ENCODE data around the gene MTUS2. TPM values are rescaled to one million over a fixed set of nuclear protein-coding genes. Genes with fewer than 3 reads are reported as not detected.

MTUS2 gene
- total RNA-seq, 1 experiment from 2014 or later: not detected

DNA sequence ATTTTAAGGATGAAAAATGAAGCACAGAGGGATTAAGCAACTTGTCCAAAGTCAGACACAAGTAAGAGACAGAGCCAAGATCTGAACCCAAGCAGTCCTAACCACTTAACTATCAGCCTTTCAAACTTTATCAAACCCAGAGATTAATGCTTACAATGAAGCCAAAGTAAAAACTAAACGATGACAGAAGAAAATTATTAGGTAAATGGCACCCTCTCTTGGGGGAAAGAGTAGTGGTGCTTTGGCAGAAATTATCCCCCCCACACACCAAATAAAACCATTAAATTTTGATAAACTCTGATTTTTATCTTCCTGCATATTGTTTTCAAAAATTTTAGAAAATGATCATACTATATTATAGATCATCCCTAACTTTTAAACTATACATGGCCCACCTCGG, 446.1 kb downstream of the MTUS2 start:
- TF ChIP-seq EZH2 (IDR thresholded peaks at IDR 0.05; ENCODE audit: low read length, unreplicated experiment) (no peak), EZH2phosphoT487 (IDR thresholded peaks at IDR 0.05; ENCODE audit: borderline replicate concordance, low read length) (no peak)
- TF ChIP-seq, protein P1, sequence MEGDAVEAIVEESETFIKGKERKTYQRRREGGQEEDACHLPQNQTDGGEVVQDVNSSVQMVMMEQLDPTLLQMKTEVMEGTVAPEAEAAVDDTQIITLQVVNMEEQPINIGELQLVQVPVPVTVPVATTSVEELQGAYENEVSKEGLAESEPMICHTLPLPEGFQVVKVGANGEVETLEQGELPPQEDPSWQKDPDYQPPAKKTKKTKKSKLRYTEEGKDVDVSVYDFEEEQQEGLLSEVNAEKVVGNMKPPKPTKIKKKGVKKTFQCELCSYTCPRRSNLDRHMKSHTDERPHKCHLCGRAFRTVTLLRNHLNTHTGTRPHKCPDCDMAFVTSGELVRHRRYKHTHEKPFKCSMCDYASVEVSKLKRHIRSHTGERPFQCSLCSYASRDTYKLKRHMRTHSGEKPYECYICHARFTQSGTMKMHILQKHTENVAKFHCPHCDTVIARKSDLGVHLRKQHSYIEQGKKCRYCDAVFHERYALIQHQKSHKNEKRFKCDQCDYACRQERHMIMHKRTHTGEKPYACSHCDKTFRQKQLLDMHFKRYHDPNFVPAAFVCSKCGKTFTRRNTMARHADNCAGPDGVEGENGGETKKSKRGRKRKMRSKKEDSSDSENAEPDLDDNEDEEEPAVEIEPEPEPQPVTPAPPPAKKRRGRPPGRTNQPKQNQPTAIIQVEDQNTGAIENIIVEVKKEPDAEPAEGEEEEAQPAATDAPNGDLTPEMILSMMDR (conservative IDR thresholded peaks at IDR 0.05; ENCODE audit: low read depth, low read length): no peak

DNA sequence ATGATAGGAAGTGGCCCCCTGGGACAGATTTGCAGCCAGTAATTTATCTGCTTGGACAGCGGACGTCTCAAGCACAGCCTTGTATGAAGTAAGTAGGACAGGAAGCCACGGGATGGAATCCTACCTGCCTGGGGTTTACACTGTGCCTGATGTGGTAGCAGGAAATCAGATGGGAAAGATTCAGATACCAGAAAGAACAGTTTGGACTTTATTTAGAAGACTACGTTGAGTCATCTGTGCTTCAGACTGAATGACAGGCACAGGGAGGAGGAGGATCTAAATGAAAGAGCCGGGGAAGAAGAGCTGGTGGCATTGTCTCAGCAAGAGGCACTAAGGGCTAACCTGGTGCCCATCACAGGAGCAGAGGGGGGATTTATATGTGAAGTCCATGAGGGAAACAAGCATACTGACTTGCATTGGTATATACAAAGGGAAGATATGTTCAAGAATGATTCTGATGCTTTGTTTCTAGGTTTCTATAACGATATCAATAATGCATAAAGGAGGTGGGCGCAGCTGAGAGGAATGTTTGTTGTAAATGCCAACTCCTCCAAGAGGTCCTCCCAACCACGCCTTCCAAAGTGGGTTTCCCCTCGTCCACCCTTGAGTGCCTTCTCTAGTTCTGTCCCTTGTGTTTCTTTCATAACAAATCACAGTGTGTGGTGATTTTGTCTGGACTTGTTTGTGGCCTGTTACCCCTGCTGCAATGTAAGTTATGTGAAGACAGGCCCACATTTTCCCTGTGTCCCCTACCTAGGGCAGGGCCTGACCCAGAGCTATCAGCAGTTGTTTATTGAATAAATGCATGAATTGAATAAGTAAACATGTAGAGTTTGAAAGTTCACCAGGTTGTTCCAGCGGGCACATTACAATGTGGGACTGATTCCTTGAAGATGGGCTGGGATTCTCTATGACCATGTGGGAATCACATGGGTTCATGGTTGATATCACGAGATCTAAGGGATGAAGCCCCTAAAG, 446.9 kb downstream of the MTUS2 start:
- no peak overlapping the region for H3K9ac ChIP-seq (ENCODE audit: low read length)
- ChIA-PET CTCF (no interaction called here), POLR2A (ENCODE audit: unreplicated experiment) (no interaction called here)
- no peak overlapping the region for H3K4me3 ChIP-seq (ENCODE audit: low read length)
- H3K36me3 ChIP-seq (ENCODE audit: low read depth, low read length): no peaks in the 10 kb centered on the region
- H3F3A ChIP-seq (ENCODE audit: low read length, unreplicated experiment): no peaks in the 10 kb centered on the region
- H3K4me1 ChIP-seq (ENCODE audit: insufficient read depth, low read length): no peaks in the 10 kb centered on the region
- H3K79me2 ChIP-seq (ENCODE audit: low read length): no peaks in the 10 kb centered on the region
- TF ChIP-seq, protein P1 (conservative IDR thresholded peaks at IDR 0.05; ENCODE audit: low read depth, low read length): no peak
- TF ChIP-seq EZH2 (IDR thresholded peaks at IDR 0.05; ENCODE audit: low read length, unreplicated experiment) (no peak), EZH2phosphoT487 (IDR thresholded peaks at IDR 0.05; ENCODE audit: borderline replicate concordance, low read length) (no peak)
- H3K9me2 ChIP-seq (replicated peaks; ENCODE audit: low read length): no peaks in the 10 kb centered on the region
- no peaks in the 10 kb centered on the region for H3K9me3 ChIP-seq (ENCODE audit: low read length)
- no TSS peak for BruUV-seq (replicated peaks)
- no peak overlapping the region for H2AFZ ChIP-seq (ENCODE audit: low read length)
- peaks cover 29% of the 10 kb centered on the region for H3K27me3 ChIP-seq (ENCODE audit: low read length)
- DNase-seq (no peak), ATAC-seq (no peak)
- no peak overlapping the region for H3K4me2 ChIP-seq (ENCODE audit: low read length)
- H3K27ac ChIP-seq (ENCODE audit: low read length): no peak overlapping the region
- intact Hi-C loops (cut with micrococcal nuclease): no loop called here
- no peaks in the 10 kb centered on the region for H4K20me1 ChIP-seq (ENCODE audit: low read length)

More for the DNA sequence above, 446.1 kb downstream of the MTUS2 start:
- no peaks in the 10 kb centered on the region for H4K20me1 ChIP-seq (ENCODE audit: low read length)
- peaks cover 24% of the 10 kb centered on the region for H3K27me3 ChIP-seq (ENCODE audit: low read length)
- no peak overlapping the region for H3K4me2 ChIP-seq (ENCODE audit: low read length)
- H3K9ac ChIP-seq (ENCODE audit: low read length): no peak overlapping the region
- H3K27ac ChIP-seq (ENCODE audit: low read length): no peak overlapping the region
- no peak overlapping the region for H2AFZ ChIP-seq (ENCODE audit: low read length)
- H3F3A ChIP-seq (ENCODE audit: low read length, unreplicated experiment): no peaks in the 10 kb centered on the region
- H3K9me2 ChIP-seq (replicated peaks; ENCODE audit: low read length): no peaks in the 10 kb centered on the region
- H3K4me1 ChIP-seq (ENCODE audit: insufficient read depth, low read length): no peaks in the 10 kb centered on the region
- no peaks in the 10 kb centered on the region for H3K36me3 ChIP-seq (ENCODE audit: low read depth, low read length)
- DNase-seq (no peak), ATAC-seq (no peak)
- ChIA-PET POLR2A (ENCODE audit: unreplicated experiment) (no interaction called here), CTCF (no interaction called here)
- H3K79me2 ChIP-seq (ENCODE audit: low read length): no peaks in the 10 kb centered on the region
- BruUV-seq (replicated peaks): no TSS peak
- intact Hi-C loops (cut with micrococcal nuclease): no loop called here
- H3K9me3 ChIP-seq (ENCODE audit: low read length): no peaks in the 10 kb centered on the region
- H3K4me3 ChIP-seq (ENCODE audit: low read length): no peak overlapping the region
